ENCODE results near the gene CYP17A1. TPM values are rescaled to one million over a fixed set of nuclear protein-coding genes. Genes with fewer than 3 reads are reported as not detected.
"Not testable (repeated sequence)": the region's sequence is repeated elsewhere in the genome, so short reads cannot be mapped to it uniquely, and the experiment has no call there.

Gene CYP17A1
- total RNA-seq, 1 donor from 2014 or later = not detected

GRCh38 chr10:102835007-102835482, 2.2 kb downstream of the CYP17A1 start:
- DNase-seq = peak; percentile 51

- no peak for DNase-seq
Observed at GRCh38 chr10:102834143-102834542, 3.1 kb downstream of the CYP17A1 start.

- DNase-seq = no peak
Observed at GRCh38 chr10:102832987-102833386, 4.2 kb downstream of the CYP17A1 start.

- no peak for DNase-seq
Observed at GRCh38 chr10:102832248-102832647, 5.0 kb downstream of the CYP17A1 start.

GRCh38 chr10:102831322-102832071, 5.7 kb downstream of the CYP17A1 start:
- DNase-seq = no peak

- DNase-seq = no peak
Observed at GRCh38 chr10:102827597-102827975, 9.6 kb downstream of the CYP17A1 start.

GRCh38 chr10:102826148-102826796, 10.9 kb downstream of the CYP17A1 start:
- no peak for DNase-seq

- no peak for DNase-seq
Observed at GRCh38 chr10:102824664-102825063, 12.5 kb downstream of the CYP17A1 start.

- no peak for DNase-seq
Observed at GRCh38 chr10:102822222-102822621, 15.0 kb downstream of the CYP17A1 start.

GRCh38 chr10:102820008-102820407, 17.2 kb downstream of the CYP17A1 start:
- DNase-seq = not testable (repeated sequence)

GRCh38 chr10:102819054-102819453, 18.2 kb downstream of the CYP17A1 start:
- DNase-seq = no peak

- DNase-seq = no peak
Observed at GRCh38 chr10:102817175-102817574, 20.0 kb downstream of the CYP17A1 start.

- DNase-seq = no peak
Observed at GRCh38 chr10:102815790-102816549, 21.2 kb downstream of the CYP17A1 start.

GRCh38 chr10:102814873-102815661, 22.1 kb downstream of the CYP17A1 start:
- no peak for DNase-seq

- DNase-seq = no peak
Observed at GRCh38 chr10:102814453-102814871, 22.8 kb downstream of the CYP17A1 start.

GRCh38 chr10:102813734-102814452, 23.3 kb downstream of the CYP17A1 start:
- no peak for DNase-seq

- DNase-seq = no peak
Observed at GRCh38 chr10:102813017-102813541, 24.1 kb downstream of the CYP17A1 start.

- no peak for DNase-seq
Observed at GRCh38 chr10:102812231-102812876, 24.9 kb downstream of the CYP17A1 start.

GRCh38 chr10:102811346-102811745, 25.9 kb downstream of the CYP17A1 start:
- DNase-seq = no peak

GRCh38 chr10:102808380-102808779, 28.8 kb downstream of the CYP17A1 start:
- DNase-seq = no peak
